Skeletal muscle tissue (tissue), 4 donors: ENCODE results near the gene RANGAP1. TPM values are rescaled to one million over a fixed set of nuclear protein-coding genes. Genes with fewer than 3 reads are reported as not detected.
"Not testable (repeated sequence)": the region's sequence is repeated elsewhere in the genome, so short reads cannot be mapped to it uniquely, and the experiment has no call there.

Experiments used
- H3K27ac ChIP-seq: one replicate; pipeline ENCODE4 v1.7.0; 2013; ENCODE audit warnings: mild to moderate bottlenecking, low read depth, low read length, inconsistent platforms
- H3K27me3 ChIP-seq, 3 donors: one replicate each; pipeline ENCODE4 v1.7.0; 2013; ENCODE audit warnings: low read length in 3 of 3; ENCODE audit not compliant: control insufficient read depth in 3 of 3, insufficient read depth in 3 of 3
- H3K36me3 ChIP-seq, 3 donors: one replicate each; pipeline ENCODE4 v1.7.0; 2013; ENCODE audit warnings: low read length in 3 of 3; ENCODE audit not compliant: control insufficient read depth in 3 of 3, insufficient read depth in 3 of 3
- H3K4me1 ChIP-seq, 3 donors: one replicate each; pipeline ENCODE4 v1.7.0; 2013; ENCODE audit warnings: low read length in 3 of 3, mild to moderate bottlenecking in 3 of 3; ENCODE audit not compliant: control insufficient read depth in 3 of 3, insufficient read depth in 3 of 3
- H3K4me3 ChIP-seq, 3 donors: one replicate each; pipeline ENCODE4 v1.7.0; 2013; ENCODE audit warnings: low read length in 3 of 3
- H3K9ac ChIP-seq, 3 donors: one replicate each; pipeline ENCODE4 v1.7.0; 2013; ENCODE audit warnings: low read length in 3 of 3, mild to moderate bottlenecking in 3 of 3, moderate library complexity in 2 of 3, low read depth in 1 of 3
- H3K9me3 ChIP-seq, 3 donors: one replicate each; pipeline ENCODE4 v1.7.0; 2013; ENCODE audit warnings: low read length in 3 of 3; ENCODE audit not compliant: control insufficient read depth in 3 of 3
- total RNA-seq: library from RNA; depleted of rRNA; stranded (reverse); fragments of >200 nt; gene quantifications from one replicate; pipeline ENCODE4 v1.2.3, GENCODE V29; 2014
- donor health status: Osteomylitis.

RANGAP1 gene
- total RNA-seq, 1 donor from 2014 or later, result 10.4 TPM

DNA sequence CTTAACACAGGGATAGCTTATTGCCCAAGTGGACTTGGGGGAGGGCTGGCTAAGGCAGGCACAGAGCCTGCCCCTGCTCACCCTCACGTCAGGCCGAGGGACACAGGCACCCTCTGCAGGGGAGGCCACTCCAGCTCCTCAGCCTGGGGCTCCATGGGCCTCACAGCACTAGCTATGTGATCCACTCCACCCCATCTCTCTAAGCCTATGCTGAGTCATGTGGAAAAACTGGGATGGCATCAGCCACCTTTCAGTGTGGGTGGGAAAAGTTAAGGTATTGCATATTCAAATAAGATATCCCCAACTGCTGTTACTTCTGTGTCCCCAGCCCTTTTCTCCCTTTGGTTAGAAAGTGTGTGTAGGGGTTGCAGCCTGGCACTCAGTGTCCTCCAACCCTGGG lies 22.3 kb downstream of the RANGAP1 start:
- H3K9ac ChIP-seq, result no peak overlapping the region
- H3K4me1 ChIP-seq, result no peaks in the 10 kb centered on the region
- H3K36me3 ChIP-seq, result peaks cover 61 to 64% (median 61%) of the 10 kb centered on the region in 3 donors
- H3K4me3 ChIP-seq, result no peak overlapping the region
- no peaks in the 10 kb centered on the region for H3K27me3 ChIP-seq
- no peaks in the 10 kb centered on the region for H3K9me3 ChIP-seq
- H3K27ac ChIP-seq, result no peak overlapping the region

DNA sequence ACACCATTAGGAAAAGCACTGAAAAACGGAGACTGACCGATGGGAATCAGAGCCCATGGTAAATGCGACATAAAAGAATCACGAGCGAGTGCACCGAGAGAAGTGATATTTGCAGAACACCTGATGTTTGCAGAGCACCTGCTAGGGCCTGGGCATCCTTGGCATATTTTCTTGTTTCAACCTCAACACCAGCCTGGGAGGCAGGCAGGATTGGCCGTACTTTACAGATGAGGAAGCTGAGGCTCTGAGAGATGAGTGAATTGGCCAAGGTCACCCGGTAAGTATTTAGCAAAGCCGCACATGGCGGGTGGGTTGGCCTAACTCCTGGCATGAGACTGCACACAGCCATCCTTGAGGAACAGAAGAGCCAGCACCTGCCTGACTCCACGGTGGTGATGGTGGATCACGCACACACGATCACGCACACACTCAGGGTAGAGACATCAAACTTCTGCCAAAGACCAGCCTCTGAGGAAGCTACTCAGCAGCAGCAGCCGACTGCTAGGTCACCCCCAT lies 23.7 kb downstream of the RANGAP1 start:
- no peaks in the 10 kb centered on the region for H3K9me3 ChIP-seq
- no peaks in the 10 kb centered on the region for H3K27me3 ChIP-seq
- H3K4me1 ChIP-seq, result no peaks in the 10 kb centered on the region
- peaks cover 60 to 61% (median 60%) of the 10 kb centered on the region in 3 donors for H3K36me3 ChIP-seq
- no peak overlapping the region for H3K4me3 ChIP-seq
- H3K27ac ChIP-seq, result no peak overlapping the region
- no peak overlapping the region for H3K9ac ChIP-seq

DNA sequence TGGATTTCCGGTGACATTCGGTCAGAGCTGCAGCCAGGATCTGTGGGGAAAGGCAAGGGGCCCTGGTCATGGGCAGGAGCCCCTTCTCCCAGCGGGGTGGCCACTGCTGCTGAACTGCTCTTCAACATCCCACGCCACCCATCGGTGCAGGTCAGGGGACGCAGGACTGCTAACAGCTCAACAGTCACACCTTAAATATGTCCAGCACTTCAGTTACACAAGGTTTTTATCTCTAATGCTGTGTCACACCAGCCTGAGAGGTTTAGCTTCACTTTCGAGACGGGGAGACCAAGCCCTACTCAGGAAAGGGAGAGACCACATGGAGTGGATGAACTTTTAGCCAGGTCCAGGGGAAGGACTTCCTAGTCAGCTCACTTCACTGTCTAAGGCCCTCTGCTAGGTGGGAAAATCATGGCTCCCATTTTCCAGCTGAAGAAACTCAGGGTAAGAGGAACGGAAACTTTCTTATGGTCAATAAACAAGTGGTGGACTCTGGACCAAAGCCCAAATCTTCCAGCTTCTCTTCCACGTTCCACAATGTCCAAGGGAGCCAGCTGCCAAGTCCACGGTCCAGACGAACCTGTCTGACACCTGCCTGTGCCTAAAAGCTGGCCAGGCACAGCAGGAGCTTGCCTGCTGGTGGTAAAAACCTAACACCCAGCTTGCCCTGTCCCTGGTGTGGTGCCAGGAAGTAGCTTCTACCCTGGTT lies 24.3 kb downstream of the RANGAP1 start:
- Histone ChIP-seq H3K9ac (no peak overlapping the region), H3K4me1 (no peaks in the 10 kb centered on the region), H3K9me3 (no peaks in the 10 kb centered on the region), H3K4me3 (no peak overlapping the region), H3K36me3 (peaks cover 62 to 64% (median 63%) of the 10 kb centered on the region in 3 donors), H3K27me3 (no peaks in the 10 kb centered on the region), H3K27ac (no peak overlapping the region)

DNA sequence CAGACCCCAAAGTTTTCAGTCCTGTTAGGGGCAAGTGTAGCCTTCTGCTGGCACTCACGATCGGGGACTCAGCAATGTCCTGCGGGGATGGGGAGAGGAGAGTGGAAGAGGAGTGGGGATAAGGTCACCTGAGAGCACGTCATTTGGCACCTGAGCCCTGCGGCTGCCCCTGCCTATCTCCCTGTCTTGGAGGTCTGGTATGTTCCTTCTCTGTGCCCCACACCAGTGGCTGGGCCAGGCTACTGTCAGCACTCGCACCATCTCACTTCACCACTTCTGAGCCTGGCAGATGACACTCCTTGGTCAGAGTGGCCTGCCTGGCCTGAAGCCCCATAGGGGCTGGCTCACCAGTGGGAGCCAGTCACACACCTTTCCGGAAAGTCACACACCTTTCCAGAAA lies 25.1 kb downstream of the RANGAP1 start:
- no peaks in the 10 kb centered on the region for H3K4me1 ChIP-seq
- H3K9ac ChIP-seq, result no peak overlapping the region
- H3K4me3 ChIP-seq, result no peak overlapping the region
- no peaks in the 10 kb centered on the region for H3K9me3 ChIP-seq
- no peak overlapping the region for H3K27ac ChIP-seq
- H3K36me3 ChIP-seq, result peaks cover 63 to 70% (median 69%) of the 10 kb centered on the region in 3 donors
- no peaks in the 10 kb centered on the region for H3K27me3 ChIP-seq

DNA sequence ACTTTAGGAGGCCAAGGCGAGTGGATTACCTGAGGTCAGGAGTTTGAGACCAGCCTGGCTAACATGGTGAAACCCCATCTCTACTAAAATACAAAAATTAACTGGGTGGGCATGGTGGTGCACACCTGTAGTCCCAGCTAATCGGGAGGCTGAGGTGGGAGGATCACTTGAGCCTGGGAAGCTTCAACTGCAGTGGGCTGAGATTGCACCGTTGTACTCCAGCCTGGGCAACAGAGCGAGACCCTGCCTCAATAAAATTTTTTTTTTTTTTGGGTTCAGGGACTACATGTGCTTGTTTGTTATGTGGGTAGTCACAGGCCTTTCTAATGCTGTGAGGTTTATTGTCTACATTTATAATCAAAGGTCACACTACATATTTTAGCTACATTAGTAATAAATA lies 26.2 kb downstream of the RANGAP1 start:
- H3K4me1 ChIP-seq, H3K9me3 ChIP-seq, H3K27ac ChIP-seq, H3K4me3 ChIP-seq, H3K9ac ChIP-seq, H3K27me3 ChIP-seq: not testable (repeated sequence)
- peaks cover 63 to 73% (median 67%) of the 10 kb centered on the region in 3 donors for H3K36me3 ChIP-seq

DNA sequence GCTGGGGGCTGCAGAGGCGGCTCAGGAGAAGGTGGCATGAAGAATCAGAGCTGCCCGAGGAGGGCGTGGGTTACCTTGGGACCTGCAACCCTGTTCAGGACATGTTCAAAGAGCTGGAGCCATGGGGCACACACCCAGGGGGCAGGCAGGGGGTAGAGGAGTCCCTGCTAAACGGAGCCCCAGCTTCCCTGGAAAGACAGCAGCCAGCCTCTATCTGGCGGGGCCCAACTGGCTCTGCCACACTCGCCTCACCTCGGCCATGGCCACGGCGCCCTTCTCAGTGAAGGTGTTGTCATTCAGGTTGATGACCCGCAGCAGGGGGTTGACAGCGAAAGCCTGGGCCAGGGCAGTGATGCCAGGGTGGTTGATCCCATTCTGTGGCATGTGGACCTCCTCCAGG lies 28.3 kb downstream of the RANGAP1 start:
- Histone ChIP-seq H3K4me1 (no peaks in the 10 kb centered on the region), H3K9ac (no peak overlapping the region), H3K9me3 (no peaks in the 10 kb centered on the region), H3K27me3 (no peaks in the 10 kb centered on the region), H3K27ac (no peak overlapping the region), H3K4me3 (no peak overlapping the region), H3K36me3 (peaks cover 59 to 75% (median 63%) of the 10 kb centered on the region in 3 donors)

DNA sequence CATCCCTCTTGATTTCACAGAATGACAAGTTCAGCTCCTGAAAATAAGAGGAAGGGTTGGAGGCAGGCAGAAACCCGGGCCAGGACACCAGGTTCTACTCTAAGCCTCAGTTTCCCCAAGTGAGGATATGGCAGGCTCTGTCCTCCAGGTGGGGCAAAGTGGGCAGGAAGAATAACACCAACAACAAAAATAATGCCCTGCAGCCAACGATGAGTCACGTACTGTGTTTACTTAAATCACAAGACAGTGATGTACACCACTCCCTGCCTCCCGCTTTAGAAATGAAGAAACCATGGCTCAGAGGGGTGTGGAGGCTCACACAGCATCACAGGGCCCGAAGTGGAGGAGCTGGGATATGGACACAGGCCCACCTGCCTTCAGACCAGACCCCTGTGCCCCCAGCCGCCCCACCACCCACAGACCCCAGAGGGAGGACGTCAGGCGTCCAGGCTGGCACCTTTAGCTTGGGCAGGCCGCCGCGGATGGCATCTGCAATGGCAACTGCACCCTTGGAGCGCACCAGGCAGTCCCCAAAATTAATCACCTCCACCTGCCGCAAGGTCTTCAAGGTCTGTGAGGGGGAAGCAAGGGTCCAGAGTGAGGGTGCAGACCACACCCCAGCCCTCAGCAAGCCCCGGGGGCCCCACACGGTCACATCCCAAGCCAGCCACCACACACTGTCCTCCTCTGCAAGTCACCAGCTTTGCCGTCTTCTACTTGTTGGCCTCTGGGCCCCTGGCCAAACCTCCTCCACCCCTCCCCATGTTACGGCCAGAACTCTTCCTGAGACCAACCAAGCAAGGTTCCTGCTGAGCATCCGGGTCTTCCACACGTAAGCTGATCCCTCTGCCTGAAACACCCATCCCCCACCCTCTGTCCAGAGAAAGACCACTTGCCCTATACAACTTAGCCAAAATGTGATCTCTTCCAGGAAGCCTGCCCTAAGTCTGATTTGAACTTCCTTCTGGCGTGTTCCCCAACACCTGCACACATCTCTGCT lies 29.4 kb downstream of the RANGAP1 start:
- Histone ChIP-seq H3K9ac (no peak overlapping the region), H3K27me3 (no peaks in the 10 kb centered on the region), H3K36me3 (peaks cover 59 to 69% (median 60%) of the 10 kb centered on the region in 3 donors), H3K9me3 (no peaks in the 10 kb centered on the region), H3K4me3 (no peak overlapping the region), H3K27ac (no peak overlapping the region), H3K4me1 (no peaks in the 10 kb centered on the region)

DNA sequence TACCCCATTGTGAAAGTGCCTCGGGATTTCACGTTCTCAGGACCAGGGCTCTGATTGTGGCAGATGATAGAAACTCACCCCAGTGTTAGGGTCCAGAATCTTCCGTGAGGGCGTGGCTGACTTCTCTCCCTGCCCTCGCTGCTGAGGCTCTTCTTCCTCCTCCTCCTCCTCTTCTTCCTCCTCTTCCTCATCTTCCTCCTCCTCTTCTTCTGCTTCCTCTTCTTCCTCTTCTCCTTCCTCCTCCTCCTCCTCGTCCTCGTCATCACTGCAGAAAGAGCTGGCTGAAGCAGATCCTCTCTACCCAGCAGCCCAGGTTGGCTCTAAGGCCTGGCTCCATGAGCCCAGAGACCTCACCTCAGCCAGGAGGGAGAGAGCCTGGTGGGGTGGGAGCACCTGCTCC lies 31.8 kb downstream of the RANGAP1 start:
- Histone ChIP-seq H3K27me3 (no peaks in the 10 kb centered on the region), H3K4me3 (no peak overlapping the region), H3K27ac (no peak overlapping the region), H3K4me1 (no peaks in the 10 kb centered on the region), H3K36me3 (peaks cover 69 to 78% (median 69%) of the 10 kb centered on the region in 3 donors), H3K9me3 (no peaks in the 10 kb centered on the region), H3K9ac (no peak overlapping the region)

DNA sequence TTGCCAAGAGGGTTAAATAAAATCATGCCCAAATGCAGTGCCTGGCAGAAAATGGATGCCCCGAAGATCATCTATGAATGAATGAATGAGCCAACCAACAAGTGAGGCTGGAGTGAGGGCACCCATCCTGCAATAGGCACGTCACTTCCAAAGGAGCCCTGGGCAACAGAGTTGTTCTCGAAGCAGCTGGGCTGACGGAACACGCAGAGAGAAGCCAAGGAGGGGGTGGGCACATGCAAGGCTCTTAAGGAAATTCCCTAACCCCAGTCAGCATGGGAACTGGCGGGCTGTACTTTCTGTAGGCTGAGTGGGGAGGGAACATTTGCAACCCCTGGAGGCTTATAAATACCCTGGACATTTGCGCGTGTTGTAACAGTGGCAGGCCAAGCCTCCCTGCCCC lies 33.6 kb downstream of the RANGAP1 start:
- Histone ChIP-seq H3K36me3 (peaks cover 68 to 73% (median 71%) of the 10 kb centered on the region in 3 donors), H3K27me3 (no peaks in the 10 kb centered on the region), H3K4me1 (no peaks in the 10 kb centered on the region), H3K9ac (no peak overlapping the region), H3K9me3 (no peaks in the 10 kb centered on the region), H3K27ac (no peak overlapping the region), H3K4me3 (no peak overlapping the region)

DNA sequence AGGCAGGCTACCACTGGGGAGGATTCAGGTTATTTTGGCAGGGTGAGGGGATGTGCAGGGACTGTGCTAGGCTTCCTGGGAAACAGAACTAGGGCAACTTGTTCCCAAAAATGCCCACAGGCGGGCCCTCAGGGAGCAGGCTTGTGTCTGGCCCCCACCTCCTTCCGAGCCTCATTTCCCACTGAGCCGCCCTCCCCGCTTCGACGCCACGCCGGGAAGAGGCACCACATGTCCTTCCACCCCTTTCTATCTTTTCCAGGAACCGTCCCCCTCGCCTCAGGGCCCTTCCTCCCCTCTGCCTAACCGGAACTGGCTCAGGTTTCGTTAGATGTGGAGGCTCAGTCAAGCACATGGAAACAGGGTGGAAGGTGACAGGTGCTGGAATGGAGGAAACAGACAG lies 35.9 kb downstream of the RANGAP1 start:
- H3K36me3 ChIP-seq, result peaks cover 61 to 63% (median 63%) of the 10 kb centered on the region in 3 donors
- no peak overlapping the region for H3K9ac ChIP-seq
- no peaks in the 10 kb centered on the region for H3K4me1 ChIP-seq
- no peaks in the 10 kb centered on the region for H3K9me3 ChIP-seq
- H3K27me3 ChIP-seq, result no peaks in the 10 kb centered on the region
- H3K4me3 ChIP-seq, result no peak overlapping the region
- no peak overlapping the region for H3K27ac ChIP-seq
